Lung (tissue), 16 donors: ENCODE data around the gene FAM156A. TPM values are rescaled to one million over a fixed set of nuclear protein-coding genes. Genes with fewer than 3 reads are reported as not detected.
A peak's percentile ranks its signal among the peaks of the same experiment; 100 is the strongest.
"Not testable (repeated sequence)": the region's sequence is repeated elsewhere in the genome, so short reads cannot be mapped to it uniquely, and the experiment has no call there.

ENCODE experiments used
- ATAC-seq: fragments of 200-7000 bp; cut with Tn5 transposase; one replicate; pipeline ENCODE4 v1.9.1; 2020; ENCODE audit warnings: moderate number of reproducible peaks; ENCODE audit not compliant: insufficient read depth, low FRiP score
- DNase-seq, 3 donors: peaks; one replicate each; pipeline ENCODE4 v3.0.0-alpha.2; 2013 to 2017
- H3K27ac ChIP-seq, 2 donors: one replicate each; pipeline ENCODE4 v1.5.1; 2013; ENCODE audit warnings: mild to moderate bottlenecking in 2 of 2, moderate library complexity in 2 of 2, control low read depth in 1 of 2, inconsistent platforms in 1 of 2, low read depth in 1 of 2, low read length in 1 of 2
- H3K27me3 ChIP-seq, 3 donors: one replicate each; pipeline ENCODE4 v1.5.1; 2013; ENCODE audit warnings: low read length in 2 of 3; ENCODE audit not compliant: control insufficient read depth in 3 of 3, insufficient read depth in 3 of 3
- H3K36me3 ChIP-seq, 4 donors: one replicate each; pipeline ENCODE4 v1.5.1; 2013; ENCODE audit warnings: low read length in 4 of 4, mild to moderate bottlenecking in 1 of 4, moderate library complexity in 1 of 4; ENCODE audit not compliant: control insufficient read depth in 4 of 4, insufficient read depth in 4 of 4
- H3K4me1 ChIP-seq, 5 donors: one replicate each; pipeline ENCODE4 v1.5.1; 2013; ENCODE audit warnings: low read length in 5 of 5, mild to moderate bottlenecking in 2 of 5, moderate library complexity in 1 of 5; ENCODE audit not compliant: control insufficient read depth in 5 of 5, insufficient read depth in 5 of 5
- H3K4me3 ChIP-seq: one replicate; pipeline ENCODE4 v1.5.1; 2013; ENCODE audit warnings: mild to moderate bottlenecking, control low read depth, moderate library complexity
- H3K9ac ChIP-seq, 2 donors: one replicate each; pipeline ENCODE4 v1.5.1; 2013; ENCODE audit warnings: low read length in 2 of 2, control low read depth in 1 of 2; ENCODE audit not compliant: insufficient read depth in 1 of 2
- H3K9me3 ChIP-seq, 4 donors: one replicate each; pipeline ENCODE4 v1.5.1; 2013; ENCODE audit warnings: low read length in 3 of 4, mild to moderate bottlenecking in 1 of 4, moderate library complexity in 1 of 4; ENCODE audit not compliant: control insufficient read depth in 4 of 4, insufficient read depth in 3 of 4
- WGBS, 2 donors: extraction: QIAGEN DNeasy Blood & Tissue Kit; methylation state at CpG; one replicate each; pipeline ENCODE4 v1.1.7; 2013; 5-methylcytosine and 5-hydroxymethylcytosine counted together
- long read RNA-seq, 5 donors: transcript quantifications; one replicate each; lab custom pipeline, GENCODE V29; 2026
- polyA plus RNA-seq, 2 donors: library from polyadenylated mRNA; stranded (reverse); fragments of 200-250 nt; gene quantifications; one replicate each; pipeline ENCODE4 v1.2.1, GENCODE V29; 2013
- total RNA-seq, 2 donors: library from RNA; depleted of rRNA in 1 of 2; stranded (reverse); fragments of >200 nt in 1 of 2; gene quantifications; one replicate each; pipeline ENCODE4 v1.2.1, GENCODE V29; 2014 to 2021
- TF ChIP-seq, protein P1 (sequence below): IDR thresholded peaks from 2 replicates; pipeline ENCODE4 v1.5.1; 2012; ENCODE audit warnings: mild to moderate bottlenecking; ENCODE audit errors: control extremely low read depth, extremely low read depth
- donor health status: control.
- donor health status: control.
- donor health status: Bipolar disorder and iron deficiency.
- donor health status: healthy.
- donor health status: DM: yes; HTN: yes; CAD: no.

The FAM156A gene
- total RNA-seq (10 to 100 TPM; 18.9 to 21.4 TPM), polyA plus RNA-seq (10 to 100 TPM; 14.0 to 16.1 TPM)
- long read RNA-seq, donor 1, transcript FAM156A-221 (3 exons, 3,757 nt), result major isoform, 11 of 18 reads
- long read RNA-seq, donor 1, partial matches to known transcripts, result 0 of 18 reads
- long read RNA-seq, donor 1, other reads (novel, unspliced or antisense), result 0 of 18 reads
- long read RNA-seq, donor 2, partial matches to known transcripts, result 6 of 10 reads
- long read RNA-seq, donor 2, other reads (novel, unspliced or antisense), result 0 of 10 reads
- long read RNA-seq, donor 3, partial matches to known transcripts, result 0 of 1 reads
- long read RNA-seq, donor 3, other reads (novel, unspliced or antisense), result 0 of 1 reads
- long read RNA-seq, donor 4, partial matches to known transcripts, result 0 of 2 reads
- long read RNA-seq, donor 4, other reads (novel, unspliced or antisense), result 0 of 2 reads
- long read RNA-seq, donor 5, transcript FAM156A-221 (3 exons, 3,757 nt), result major isoform, 7 of 12 reads
- long read RNA-seq, donor 5, partial matches to known transcripts, result 0 of 12 reads
- long read RNA-seq, donor 5, other reads (novel, unspliced or antisense), result 0 of 12 reads

DNA sequence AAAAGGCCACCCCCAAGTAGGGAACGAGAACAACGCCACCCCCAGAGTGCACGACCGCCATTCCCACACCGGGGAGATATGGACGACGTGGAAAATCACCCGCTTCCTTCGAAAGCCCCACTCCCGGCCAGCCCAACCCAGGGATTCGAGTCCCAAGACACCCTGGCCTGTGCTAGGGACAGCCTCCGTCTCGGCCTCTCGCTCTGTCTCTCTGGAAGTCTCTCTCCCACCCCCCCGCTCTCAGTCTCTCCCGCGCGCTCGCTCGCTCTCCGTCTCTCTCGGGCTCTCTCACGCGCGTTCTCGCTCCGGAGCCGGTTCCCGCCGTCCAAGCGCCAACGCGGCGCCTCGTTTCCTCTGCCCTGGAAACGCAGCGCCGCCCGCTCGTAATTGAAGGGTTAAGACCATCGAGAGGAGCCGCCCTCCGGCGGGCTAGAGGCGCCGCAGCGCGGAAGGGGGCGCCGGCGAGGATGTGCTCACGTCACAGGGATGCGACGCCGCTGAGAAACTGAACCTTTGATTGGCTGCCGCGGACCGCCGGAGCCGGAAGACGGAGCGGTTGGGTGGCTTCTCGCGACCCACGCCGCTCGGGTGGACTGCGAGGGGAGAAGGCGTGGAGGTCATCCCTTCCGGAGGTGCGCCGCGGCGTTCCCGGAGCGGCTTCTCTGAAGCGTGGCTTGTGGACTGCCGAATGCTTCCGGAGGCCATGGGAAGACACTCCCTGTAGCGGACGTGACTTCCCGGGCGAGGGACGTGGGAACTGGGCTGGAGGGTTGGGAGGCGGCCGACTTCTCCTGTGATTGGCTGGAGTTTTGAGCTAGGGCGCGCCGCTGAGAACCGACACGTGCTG, at the start of gene FAM156A:
Gene FAM156A (minus strand): TSS at position 406 of the 847 bp plus-strand sequence. CDS start 9,930 bp downstream, outside the sequence.
- not testable (repeated sequence) for H3K27ac ChIP-seq, H3K9ac ChIP-seq, H3K4me3 ChIP-seq, DNase-seq, H3K4me1 ChIP-seq, H3K36me3 ChIP-seq, H3K27me3 ChIP-seq, H3K9me3 ChIP-seq
- ATAC-seq, result peak; percentile 88
- no CpG with 5 or more reads among the region's 91 CpGs for WGBS, 2 donors

- TF ChIP-seq, protein P1, sequence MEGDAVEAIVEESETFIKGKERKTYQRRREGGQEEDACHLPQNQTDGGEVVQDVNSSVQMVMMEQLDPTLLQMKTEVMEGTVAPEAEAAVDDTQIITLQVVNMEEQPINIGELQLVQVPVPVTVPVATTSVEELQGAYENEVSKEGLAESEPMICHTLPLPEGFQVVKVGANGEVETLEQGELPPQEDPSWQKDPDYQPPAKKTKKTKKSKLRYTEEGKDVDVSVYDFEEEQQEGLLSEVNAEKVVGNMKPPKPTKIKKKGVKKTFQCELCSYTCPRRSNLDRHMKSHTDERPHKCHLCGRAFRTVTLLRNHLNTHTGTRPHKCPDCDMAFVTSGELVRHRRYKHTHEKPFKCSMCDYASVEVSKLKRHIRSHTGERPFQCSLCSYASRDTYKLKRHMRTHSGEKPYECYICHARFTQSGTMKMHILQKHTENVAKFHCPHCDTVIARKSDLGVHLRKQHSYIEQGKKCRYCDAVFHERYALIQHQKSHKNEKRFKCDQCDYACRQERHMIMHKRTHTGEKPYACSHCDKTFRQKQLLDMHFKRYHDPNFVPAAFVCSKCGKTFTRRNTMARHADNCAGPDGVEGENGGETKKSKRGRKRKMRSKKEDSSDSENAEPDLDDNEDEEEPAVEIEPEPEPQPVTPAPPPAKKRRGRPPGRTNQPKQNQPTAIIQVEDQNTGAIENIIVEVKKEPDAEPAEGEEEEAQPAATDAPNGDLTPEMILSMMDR, result no peak
- ATAC-seq (no peak), DNase-seq (no peak)
- Histone ChIP-seq H3K4me3 (no peak overlapping the region), H3K36me3 (no peaks in the 10 kb centered on the region), H3K27me3 (peaks cover 10 to 45% (median 21%) of the 10 kb centered on the region in 3 donors), H3K4me1 (peaks cover 0 to 6% (median 1%) of the 10 kb centered on the region in 5 donors), H3K27ac (no peak overlapping the region), H3K9ac (no peak overlapping the region), H3K9me3 (peaks cover 0 to 12% (median under 1%) of the 10 kb centered on the region in 4 donors)
- 29 to 40% methylated on average over 3 of the region's 3 CpGs for WGBS, 2 donors
Measured at GRCh38 chrX:53005327-53005726, 47.0 kb upstream of the FAM156A start.

GRCh38 chrX:53004811-53005210, 46.5 kb upstream of the FAM156A start:
- Histone ChIP-seq H3K4me1 (peaks cover 0 to 6% (median 1%) of the 10 kb centered on the region in 5 donors), H3K9ac (no peak overlapping the region), H3K27ac (no peak overlapping the region), H3K36me3 (no peaks in the 10 kb centered on the region), H3K4me3 (no peak overlapping the region), H3K9me3 (peaks cover 0 to 12% (median under 1%) of the 10 kb centered on the region in 4 donors), H3K27me3 (peaks cover 10 to 50% (median 21%) of the 10 kb centered on the region in 3 donors)
- TF ChIP-seq, protein P1, result no peak
- 24 to 34% methylated on average over 4 of the region's 4 CpGs for WGBS, 2 donors
- ATAC-seq (no peak), DNase-seq (peak in 2 of 3 donors; percentile 54 to 67)
